Right forelimb (tissue), 1 donor: ENCODE measurements around the gene ARMC10.
"Not testable (repeated sequence)": the region's sequence is repeated elsewhere in the genome, so short reads cannot be mapped to it uniquely, and the experiment has no call there.

Source experiments
- DNase-seq: peaks from one replicate; pipeline ENCODE4 v3.0.0-alpha.2; 2018

ARMC10 gene

DNA sequence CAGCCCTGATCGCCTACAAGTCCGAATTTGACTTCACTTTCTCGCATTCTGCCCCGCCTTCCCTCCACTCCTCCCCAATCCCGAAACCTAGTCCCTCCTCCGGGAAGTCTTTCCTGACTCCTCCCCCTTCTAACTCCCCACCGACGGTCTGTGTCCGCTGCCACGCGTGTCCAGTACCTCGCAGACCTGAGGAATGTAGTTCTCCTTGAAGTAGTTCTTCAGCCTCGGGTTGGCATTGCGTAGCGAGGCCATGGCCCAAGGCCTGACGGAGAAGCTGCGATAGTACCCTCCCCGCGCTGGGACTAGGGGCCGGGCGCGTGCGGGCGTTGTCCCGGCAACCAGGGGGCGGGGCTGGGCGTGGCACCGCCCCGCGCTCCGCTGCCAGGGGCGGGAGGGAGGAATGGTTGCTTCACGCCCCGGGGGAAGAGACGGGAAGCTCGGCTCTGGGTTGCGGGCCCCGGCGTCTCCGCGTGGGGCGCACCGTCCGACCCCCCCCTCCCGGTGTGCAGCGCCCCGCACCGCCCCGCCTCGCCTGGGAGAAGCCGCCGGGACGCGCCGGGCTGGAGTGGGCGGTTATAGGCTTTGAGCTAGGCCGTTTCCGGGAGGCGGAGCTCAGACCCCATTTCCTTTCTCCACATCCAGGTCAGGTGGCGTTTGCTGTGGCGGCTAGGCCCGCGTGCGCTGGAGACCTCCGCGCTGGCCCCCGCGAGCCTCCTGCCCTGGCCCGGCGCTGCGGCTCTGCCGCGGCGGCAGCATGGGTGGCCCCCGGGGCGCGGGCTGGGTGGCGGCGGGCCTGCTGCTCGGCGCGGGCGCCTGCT, at the start of gene ARMC10, which contains the start of gene FBXL13:
Gene ARMC10, plus strand, starts transcription at position 622 of the 818 bp plus-strand sequence. Its CDS starts 133 bp downstream, at position 755.
Gene FBXL13, minus strand, starts transcription at position 278 of the 818 bp plus-strand sequence.
- DNase-seq, result peak; percentile 97

GRCh38 chr7:103025341-103025740, 49.6 kb upstream of the ARMC10 start:
- no peak for DNase-seq

- no peak for DNase-seq
These were observed 43.9 kb upstream of the ARMC10 start for GRCh38 chr7:103031024-103031423.

GRCh38 chr7:103031781-103032180, 43.2 kb upstream of the ARMC10 start:
- no peak for DNase-seq

DNA sequence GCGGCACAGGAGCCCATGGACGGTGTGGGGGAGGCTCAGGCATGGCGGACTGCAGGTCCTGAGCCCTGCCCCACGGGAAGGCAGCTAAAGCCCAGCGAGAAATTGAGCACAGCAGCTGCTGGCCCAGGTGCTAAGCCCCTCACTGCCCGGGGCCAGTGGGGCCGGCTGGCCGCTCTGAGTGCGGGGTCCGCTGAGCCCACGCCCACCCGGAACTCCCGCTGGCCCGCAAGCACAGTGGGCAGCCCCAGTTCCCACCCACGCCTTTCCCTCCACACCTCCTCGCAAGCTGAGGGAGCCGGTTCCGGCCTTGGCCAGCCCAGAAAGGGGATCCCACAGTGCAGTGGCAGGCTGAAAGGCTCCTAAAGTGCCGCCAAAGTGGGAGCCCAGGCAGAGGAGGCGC, 40.6 kb upstream of the ARMC10 start:
- not testable (repeated sequence) for DNase-seq

DNA sequence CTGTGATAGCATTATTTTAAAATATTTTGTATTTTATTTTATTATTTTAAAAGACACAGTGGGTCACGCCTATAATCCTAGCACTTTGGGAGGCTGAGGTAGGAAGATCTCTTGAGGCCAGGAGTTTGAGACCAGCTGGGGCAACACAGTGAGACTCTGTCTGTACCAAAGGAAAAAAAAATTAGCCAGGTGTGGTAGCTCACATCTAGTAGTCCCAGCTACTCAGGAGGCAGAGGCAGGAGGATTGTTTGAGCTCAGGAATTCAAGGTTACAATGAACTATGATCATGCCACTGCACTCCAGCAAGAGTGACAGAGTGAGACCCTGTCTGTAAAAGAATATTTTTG, 37.5 kb upstream of the ARMC10 start:
- DNase-seq, result no peak

DNA sequence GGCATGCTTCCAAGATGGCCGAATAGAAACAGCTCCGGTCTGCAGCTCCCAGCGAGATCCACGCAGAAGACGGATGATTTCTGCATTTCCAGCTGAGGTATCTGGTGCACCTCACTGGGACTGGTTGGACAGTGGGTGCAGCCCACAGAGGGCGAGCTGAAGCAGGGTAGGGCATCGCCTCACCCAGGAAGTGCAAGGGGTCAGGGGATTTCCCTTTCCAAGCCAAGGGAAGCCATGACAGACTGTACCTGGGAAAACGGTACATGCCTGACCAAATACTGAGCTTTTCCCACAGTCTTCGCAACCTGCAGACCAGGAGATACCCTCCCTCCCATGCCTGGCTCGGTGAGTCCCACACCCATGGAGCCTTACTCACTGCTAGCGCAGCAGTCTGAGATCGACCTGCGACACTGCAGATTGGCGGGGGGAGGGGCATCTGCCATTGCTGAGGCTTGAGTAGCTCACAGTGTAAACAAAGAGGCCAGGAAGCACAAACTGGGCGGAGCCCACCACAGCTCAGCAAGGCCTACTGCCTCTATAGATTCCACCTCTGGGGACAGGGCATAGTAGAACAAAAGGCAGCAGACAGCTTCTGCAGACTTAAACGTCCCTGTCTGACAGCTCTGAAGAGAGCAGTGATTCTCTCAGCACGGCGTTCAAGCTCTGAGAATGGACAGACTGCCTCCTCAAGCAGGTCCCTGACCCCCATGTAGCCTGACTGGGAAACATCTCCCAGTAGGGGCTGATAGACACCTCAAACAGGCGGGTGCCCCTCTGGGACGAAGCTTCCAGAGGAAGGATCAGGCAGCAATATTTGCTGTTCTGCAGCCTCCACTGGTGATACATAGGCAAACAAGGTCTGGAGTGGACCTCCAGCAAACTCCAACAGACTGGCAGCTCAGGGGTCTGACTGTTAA, 36.9 kb upstream of the ARMC10 start:
- DNase-seq, result not testable (repeated sequence)

- DNase-seq, result not testable (repeated sequence)
These were observed 33.1 kb upstream of the ARMC10 start for GRCh38 chr7:103041815-103042214.

DNA sequence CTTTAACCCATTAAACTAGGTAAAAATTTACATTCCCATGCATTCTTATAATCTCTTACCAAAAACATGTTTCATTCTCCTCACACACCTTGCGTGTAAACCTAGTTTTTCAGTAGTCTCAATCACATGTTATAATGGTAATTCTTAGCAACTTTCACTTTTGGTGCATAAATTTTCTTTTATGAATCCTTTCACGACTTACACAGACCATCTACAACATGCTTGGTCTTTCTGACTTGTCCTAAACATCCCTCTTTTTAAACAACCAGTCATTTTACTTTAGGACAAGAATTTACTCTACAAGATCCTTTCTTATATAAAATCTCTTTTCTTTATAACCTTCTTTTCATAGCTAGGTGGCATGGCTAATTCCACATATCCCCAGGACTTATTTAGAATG, 26.1 kb upstream of the ARMC10 start:
- no peak for DNase-seq

DNA sequence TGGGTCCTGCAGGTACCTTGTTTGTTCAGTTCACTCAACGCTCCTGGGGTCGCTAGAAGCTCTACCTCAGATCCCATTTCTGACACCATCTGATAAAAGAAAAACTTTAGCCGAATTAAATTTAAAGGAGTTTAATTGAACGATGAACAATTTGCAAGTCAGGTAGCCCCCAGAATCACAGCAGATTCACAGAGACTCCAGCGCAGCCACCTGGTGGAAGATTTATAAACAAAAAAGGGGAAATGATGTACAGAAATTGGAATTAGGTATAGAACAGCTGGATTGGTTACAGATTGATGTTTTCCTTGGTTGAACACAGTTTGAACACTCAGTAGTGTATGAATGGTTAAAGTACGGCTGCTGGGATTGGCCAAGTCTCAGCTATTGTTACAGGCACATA, 23.4 kb upstream of the ARMC10 start:
- no peak for DNase-seq

DNA sequence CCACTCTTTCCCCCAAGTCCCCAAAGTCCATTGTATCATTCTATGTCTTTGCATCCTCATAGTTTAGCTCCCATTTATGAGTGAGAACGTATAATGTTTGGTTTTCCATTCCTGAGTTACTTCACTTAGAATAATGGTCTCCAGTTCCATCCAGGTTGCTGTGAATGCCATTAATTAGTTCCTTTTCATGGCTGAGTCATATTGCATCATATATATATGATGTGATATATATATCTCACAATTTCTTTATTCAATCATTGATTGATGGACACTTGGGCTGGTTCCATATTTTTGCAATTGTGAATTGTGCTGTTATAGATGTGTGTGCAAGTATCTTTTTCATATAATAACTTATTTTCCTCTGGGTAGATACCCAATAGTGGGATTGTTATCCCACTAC, 18.9 kb upstream of the ARMC10 start:
- not testable (repeated sequence) for DNase-seq

DNA sequence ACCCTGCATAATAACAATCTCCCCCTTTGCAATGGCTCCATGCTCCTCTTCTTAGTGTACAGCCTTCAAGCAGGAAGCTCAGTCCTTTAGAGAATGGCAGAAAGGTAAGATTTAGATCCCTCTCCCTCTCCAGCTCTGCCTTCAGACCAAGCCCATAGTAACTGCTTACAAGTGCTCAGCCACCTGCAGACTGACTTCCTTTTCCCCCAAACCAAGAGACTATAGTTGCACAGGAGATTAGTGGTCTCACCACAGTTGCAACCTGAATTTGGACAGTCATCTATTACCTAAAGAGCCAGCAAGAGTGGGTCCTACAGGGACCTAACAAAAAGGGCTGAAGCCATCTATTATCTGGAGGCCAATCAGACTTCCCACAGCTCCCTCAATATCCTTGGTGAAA, 16.8 kb upstream of the ARMC10 start:
- no peak for DNase-seq

- no peak for DNase-seq
These were observed 15.5 kb upstream of the ARMC10 start for GRCh38 chr7:103059471-103059870.

DNA sequence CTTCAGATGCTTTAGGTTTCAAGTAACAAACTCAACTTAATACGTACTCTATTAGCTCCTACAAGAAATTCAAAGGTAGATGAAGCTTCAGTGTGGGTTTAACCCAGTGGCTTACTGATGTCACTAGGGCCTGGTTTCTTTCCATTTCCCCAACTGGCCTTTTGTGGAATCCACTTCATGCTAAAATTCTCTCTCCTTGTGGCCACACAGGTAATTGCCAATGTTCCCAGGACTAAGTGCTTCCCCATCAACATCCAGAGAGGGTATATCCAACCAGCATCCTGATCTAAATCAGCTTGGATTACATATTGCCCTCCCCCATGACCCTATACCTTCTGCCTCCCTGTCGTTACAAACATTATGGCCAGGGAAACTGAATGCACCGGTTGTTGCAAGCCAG, 11.0 kb upstream of the ARMC10 start:
- DNase-seq, result no peak

- no peak for DNase-seq
These were observed 9.3 kb upstream of the ARMC10 start for GRCh38 chr7:103065667-103066066.

DNA sequence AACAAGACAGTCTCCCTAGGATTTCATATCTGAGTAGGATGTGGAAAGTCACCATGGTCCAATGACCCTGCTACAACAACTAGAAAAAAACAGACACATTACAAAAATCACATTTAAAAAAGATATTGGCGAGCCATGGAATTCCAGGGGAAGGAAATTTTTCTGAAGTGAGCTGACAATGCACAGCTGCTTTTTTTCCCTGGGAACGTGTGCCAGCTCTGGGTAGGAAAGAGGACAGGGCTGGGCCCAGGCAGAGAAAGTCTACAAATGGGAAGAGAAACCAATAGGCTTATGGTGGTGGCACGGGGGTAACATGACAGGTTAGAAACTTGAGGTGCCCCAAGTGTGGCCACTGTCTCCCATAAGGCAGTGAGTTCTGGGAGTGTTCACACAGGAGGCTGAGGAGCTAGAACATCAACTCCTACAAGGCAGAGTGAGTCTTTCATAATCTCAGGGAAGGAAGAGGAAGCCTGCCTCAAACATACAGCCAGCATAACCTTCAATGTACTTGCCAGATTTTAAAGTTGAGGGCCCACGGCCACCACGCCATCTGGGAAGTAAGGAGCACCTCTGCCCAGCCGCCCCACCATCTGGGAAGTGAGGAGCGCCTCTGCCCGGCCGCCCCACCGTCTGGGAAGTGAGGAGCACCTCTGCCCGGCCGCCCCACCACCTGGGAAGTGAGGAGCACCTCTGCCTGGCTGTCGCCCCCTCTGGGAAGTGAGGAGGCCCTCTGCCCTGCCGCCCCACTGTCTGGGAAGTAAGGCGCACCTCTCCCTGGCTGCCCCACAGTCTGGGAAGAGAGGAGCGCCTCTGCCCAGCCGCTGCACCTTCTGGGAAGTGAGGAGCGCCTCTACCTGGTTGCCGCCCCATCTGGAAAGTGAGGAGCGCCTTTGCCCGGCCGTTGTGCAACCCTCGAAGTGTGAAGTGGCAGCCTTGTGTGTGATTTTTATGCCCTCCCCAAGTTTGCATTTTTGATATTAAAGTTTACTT, 6.2 kb upstream of the ARMC10 start:
- no peak for DNase-seq

DNA sequence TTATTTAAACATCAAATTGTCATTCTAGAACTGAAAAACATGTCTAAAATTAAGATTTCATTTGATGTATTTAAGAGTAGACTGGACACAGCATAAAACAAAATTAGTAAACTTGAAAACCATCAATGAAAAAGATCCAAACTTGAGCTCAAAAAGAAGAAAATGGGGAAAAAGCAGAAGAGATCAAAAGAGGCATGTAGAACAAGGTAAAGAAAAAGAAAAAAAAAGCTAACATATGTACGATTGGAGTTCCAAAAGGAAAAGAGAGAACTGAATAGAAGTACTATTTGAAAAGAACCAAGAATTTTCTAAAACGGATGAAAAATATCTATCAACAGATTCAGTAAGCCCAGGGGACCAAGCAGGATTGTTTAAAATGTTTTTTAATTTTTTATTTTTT, 3.9 kb upstream of the ARMC10 start:
- no peak for DNase-seq

GRCh38 chr7:103073989-103074518, 886 bp upstream of the ARMC10 start:
- no peak for DNase-seq

GRCh38 chr7:103075337-103075918, 488 bp downstream of the ARMC10 start:
- DNase-seq, result peak; percentile 59

DNA sequence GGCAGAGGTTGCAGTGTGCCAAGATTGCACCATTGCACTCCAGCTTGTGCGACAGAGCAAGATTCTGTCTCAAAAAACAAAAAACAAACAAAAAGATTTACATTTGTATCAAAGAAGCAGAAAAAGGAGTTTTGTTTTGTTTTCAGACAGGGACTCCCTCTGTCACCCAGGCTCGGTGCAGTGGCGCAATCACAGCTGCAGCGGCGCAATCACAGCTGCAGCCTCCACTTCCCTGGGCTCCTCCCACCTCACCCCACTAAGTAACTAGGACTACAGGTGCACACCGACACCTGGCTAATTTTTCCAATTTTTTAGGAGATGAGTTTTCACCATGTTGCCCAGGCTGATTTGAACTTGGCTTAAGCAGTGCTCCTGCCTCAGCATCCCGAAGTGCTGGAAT, 1.8 kb downstream of the ARMC10 start:
- no peak for DNase-seq

DNA sequence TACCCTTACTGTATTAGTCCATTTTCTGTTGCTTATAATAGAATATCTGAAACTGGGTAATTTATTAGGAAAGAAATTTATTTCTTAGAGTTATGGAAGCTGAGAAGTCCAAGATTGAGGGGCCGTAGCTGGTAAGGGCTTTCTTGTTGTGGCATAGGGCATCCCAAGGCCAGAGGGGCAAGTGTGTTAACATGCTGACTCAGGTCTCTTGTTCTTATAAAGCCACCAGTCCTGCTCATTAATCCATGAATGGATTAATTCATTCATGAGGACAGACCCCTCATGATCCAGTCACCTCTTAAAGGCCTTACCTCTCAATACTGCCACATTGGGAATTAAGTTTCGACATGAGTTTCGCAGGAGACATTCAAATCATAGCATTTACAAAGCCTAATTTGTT, 2.4 kb downstream of the ARMC10 start:
- no peak for DNase-seq

DNA sequence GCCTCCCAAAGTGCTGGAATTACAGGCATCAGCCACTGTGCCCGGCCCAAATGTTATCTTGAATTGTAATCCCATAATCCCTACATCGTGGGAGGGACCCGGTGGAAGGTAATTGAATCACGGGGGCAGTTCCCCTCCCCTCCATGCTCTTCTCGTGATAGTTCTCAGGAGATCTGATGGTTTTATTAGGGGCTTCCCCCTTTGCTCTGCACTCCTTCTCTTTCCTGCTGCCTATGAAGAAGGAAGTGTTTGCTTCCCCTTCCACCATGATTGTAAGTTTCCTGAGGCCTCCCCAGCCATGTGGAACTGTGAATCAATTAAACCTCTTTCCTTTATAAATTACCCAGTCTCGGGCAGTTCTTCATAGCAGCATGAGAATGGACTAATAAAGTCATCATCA, 3.3 kb downstream of the ARMC10 start:
- DNase-seq, result not testable (repeated sequence)
